Measurements from ENCODE around the gene ABCA2. TPM values are rescaled to one million over a fixed set of nuclear protein-coding genes. Genes with fewer than 3 reads are reported as not detected.
A peak's percentile ranks its signal among the peaks of the same experiment; 100 is the strongest.

The ABCA2 gene
- total and polyA plus RNA-seq, 9 of the 15 experiments (the other 6 are each of a cell fraction or from before 2014, with no cell fraction given): 0.69 to 16.3 (median 6.1) TPM; not detected in 2

GRCh38 chr9:137074657-137075274, 46.7 kb upstream of the ABCA2 start (continued):
- TF ChIP-seq CHD7 (IDR thresholded peaks at IDR 0.05; ENCODE audit: low read depth, low read length): no peak
- TF ChIP-seq SMARCA5 (IDR thresholded peaks at IDR 0.05): no peak
- TF ChIP-seq USF2 (CRISPR knock-in tag; IDR thresholded peaks at IDR 0.05): no peak
- TF ChIP-seq NR2C1 (IDR thresholded peaks at IDR 0.05): no peak
- TF ChIP-seq NR2C1 (tag; IDR thresholded peaks at IDR 0.05): peak; percentile 97
- peak; percentile 98 for TF ChIP-seq PTTG1 (tag; IDR thresholded peaks at IDR 0.05; ENCODE audit: low read depth)
- TF ChIP-seq BRD4 (IDR thresholded peaks at IDR 0.05): no peak
- TF ChIP-seq STAT5A (IDR thresholded peaks at IDR 0.05; ENCODE audit: borderline replicate concordance, low read length): no peak
- no peak for TF ChIP-seq USF1 (CRISPR knock-in tag; IDR thresholded peaks at IDR 0.05)
- peak; percentile 99 for TF ChIP-seq ZKSCAN8 (CRISPR knock-in tag; IDR thresholded peaks at IDR 0.05)
- TF ChIP-seq POLR2G (IDR thresholded peaks at IDR 0.05; ENCODE audit: low read depth, low read length): no peak
- TF ChIP-seq NFE2L1 (tag; IDR thresholded peaks at IDR 0.05; ENCODE audit: borderline replicate concordance, low read depth): peak; percentile 81; the same call in 1 of the 2 replicates
- TF ChIP-seq UBTF (IDR thresholded peaks at IDR 0.05; ENCODE audit: borderline replicate concordance in 1 of 2, low read depth in 2 of 2, low read length in 2 of 2): no peak
